ENCODE measurements around the gene YIPF7.

Gene YIPF7

GRCh38 chr4:44616621-44617020 is 34.8 kb downstream of the YIPF7 start:
- no peak for DNase-seq (ENCODE audit: low spot score)

- DNase-seq (ENCODE audit: low spot score) = no peak
Measured at GRCh38 chr4:44583393-44583792, 68.0 kb downstream of the YIPF7 start.

GRCh38 chr4:44580231-44580630 is 71.2 kb downstream of the YIPF7 start:
- no peak for DNase-seq (ENCODE audit: low spot score)

- DNase-seq (ENCODE audit: low spot score) = no peak
Measured at GRCh38 chr4:44578954-44579353, 72.5 kb downstream of the YIPF7 start.
